ENCODE results near the gene BUD13. TPM values are rescaled to one million over a fixed set of nuclear protein-coding genes. Genes with fewer than 3 reads are reported as not detected.

The BUD13 gene
- total and polyA plus RNA-seq, 2 of the 13 experiments (the other 11 are each of a cell fraction or from before 2014, with no cell fraction given) = 13.3 to 25.9 TPM

DNA sequence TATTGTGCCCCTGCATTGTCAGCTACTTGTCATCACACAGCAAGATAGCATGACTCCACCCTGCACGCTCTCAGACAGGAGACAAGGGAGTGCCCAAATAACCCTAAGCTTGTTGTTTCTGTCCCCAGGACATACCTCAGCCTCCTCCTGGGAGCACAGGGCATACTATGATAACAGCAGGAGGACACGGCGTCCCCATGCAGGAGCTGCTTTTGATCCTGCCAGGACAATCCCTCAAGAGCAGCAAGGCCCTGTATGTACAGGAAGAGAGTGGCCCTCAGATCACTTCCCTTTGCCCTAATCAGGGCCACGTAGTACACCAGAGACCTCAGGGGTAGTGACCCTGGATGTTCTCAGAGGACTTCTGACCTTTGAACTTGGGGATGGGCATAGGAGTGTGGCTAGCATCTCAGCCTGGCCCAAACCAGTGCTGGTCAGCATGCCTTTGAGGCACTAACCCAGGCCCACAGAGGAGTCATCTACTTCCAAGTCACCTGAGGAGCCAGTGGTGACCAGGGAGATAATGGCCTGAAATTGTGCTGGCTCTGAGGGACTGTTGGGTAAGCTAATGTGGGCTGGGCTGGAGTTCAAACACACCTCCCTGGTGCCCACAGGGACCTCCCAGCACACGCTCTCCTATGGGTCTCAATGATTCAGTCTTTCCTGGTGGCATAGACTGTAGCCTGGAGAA, 41.1 kb upstream of the BUD13 start (continued):
- TF ChIP-seq ZNF674 (CRISPR knock-in tag; IDR thresholded peaks at IDR 0.05; ENCODE audit: low read depth) (no peak), ETV6 (CRISPR knock-in tag; conservative IDR thresholded peaks at IDR 0.05) (no peak), MEIS1 (CRISPR knock-in tag; IDR thresholded peaks at IDR 0.05; ENCODE audit: borderline replicate concordance) (no peak), HMG20A (CRISPR knock-in tag; IDR thresholded peaks at IDR 0.05; ENCODE audit: borderline replicate concordance) (0 out of 2 replicates have a peak, but pooled peaks have one; percentile 13), SOX6 (IDR thresholded peaks at IDR 0.05) (no peak), SOX6 (CRISPR knock-in tag; IDR thresholded peaks at IDR 0.05) (peak; percentile 45; the same call in 1 of the 2 replicates), ZFX (CRISPR knock-in tag; IDR thresholded peaks at IDR 0.05; ENCODE audit: low read depth) (peak; percentile 36; the same call in 1 of the 2 replicates), CBX1 (IDR thresholded peaks at IDR 0.05; ENCODE audit: low read depth) (no peak), ELF1 (CRISPR knock-in tag; IDR thresholded peaks at IDR 0.05) (no peak), NR3C1 (CRISPR knock-in tag; IDR thresholded peaks at IDR 0.05) (no peak), NR1H2 (CRISPR knock-in tag; IDR thresholded peaks at IDR 0.05; ENCODE audit: borderline replicate concordance, low read depth) (no peak), PITX1 (CRISPR knock-in tag; IDR thresholded peaks at IDR 0.05) (peak; percentile 56; the same call in 1 of the 2 replicates), ZNF570 (CRISPR knock-in tag; IDR thresholded peaks at IDR 0.05; ENCODE audit: borderline replicate concordance) (no peak)
- TF ChIP-seq, protein P1, sequence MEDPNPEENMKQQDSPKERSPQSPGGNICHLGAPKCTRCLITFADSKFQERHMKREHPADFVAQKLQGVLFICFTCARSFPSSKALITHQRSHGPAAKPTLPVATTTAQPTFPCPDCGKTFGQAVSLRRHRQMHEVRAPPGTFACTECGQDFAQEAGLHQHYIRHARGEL (CRISPR knock-in tag; IDR thresholded peaks at IDR 0.05) = no peak
- TF ChIP-seq, protein P2, sequence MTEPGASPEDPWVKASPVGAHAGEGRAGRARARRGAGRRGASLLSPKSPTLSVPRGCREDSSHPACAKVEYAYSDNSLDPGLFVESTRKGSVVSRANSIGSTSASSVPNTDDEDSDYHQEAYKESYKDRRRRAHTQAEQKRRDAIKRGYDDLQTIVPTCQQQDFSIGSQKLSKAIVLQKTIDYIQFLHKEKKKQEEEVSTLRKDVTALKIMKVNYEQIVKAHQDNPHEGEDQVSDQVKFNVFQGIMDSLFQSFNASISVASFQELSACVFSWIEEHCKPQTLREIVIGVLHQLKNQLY (CRISPR knock-in tag; IDR thresholded peaks at IDR 0.05) = no peak; the same call in 1 of the 2 replicates
- TF ChIP-seq, protein P3, sequence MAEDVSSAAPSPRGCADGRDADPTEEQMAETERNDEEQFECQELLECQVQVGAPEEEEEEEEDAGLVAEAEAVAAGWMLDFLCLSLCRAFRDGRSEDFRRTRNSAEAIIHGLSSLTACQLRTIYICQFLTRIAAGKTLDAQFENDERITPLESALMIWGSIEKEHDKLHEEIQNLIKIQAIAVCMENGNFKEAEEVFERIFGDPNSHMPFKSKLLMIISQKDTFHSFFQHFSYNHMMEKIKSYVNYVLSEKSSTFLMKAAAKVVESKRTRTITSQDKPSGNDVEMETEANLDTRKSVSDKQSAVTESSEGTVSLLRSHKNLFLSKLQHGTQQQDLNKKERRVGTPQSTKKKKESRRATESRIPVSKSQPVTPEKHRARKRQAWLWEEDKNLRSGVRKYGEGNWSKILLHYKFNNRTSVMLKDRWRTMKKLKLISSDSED (CRISPR knock-in tag; IDR thresholded peaks at IDR 0.05) = no peak
- TF ChIP-seq, protein P4, sequence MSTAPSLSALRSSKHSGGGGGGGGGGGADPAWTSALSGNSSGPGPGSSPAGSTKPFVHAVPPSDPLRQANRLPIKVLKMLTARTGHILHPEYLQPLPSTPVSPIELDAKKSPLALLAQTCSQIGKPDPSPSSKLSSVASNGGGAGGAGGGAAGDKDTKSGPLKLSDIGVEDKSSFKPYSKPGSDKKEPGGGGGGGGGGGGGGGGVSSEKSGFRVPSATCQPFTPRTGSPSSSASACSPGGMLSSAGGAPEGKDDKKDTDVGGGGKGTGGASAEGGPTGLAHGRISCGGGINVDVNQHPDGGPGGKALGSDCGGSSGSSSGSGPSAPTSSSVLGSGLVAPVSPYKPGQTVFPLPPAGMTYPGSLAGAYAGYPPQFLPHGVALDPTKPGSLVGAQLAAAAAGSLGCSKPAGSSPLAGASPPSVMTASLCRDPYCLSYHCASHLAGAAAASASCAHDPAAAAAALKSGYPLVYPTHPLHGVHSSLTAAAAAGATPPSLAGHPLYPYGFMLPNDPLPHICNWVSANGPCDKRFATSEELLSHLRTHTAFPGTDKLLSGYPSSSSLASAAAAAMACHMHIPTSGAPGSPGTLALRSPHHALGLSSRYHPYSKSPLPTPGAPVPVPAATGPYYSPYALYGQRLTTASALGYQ (CRISPR knock-in tag; IDR thresholded peaks at IDR 0.05) = no peak
- TF ChIP-seq, protein P5, sequence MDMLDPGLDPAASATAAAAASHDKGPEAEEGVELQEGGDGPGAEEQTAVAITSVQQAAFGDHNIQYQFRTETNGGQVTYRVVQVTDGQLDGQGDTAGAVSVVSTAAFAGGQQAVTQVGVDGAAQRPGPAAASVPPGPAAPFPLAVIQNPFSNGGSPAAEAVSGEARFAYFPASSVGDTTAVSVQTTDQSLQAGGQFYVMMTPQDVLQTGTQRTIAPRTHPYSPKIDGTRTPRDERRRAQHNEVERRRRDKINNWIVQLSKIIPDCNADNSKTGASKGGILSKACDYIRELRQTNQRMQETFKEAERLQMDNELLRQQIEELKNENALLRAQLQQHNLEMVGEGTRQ (IDR thresholded peaks at IDR 0.05; ENCODE audit: low read depth, low read length) = no peak
- TF ChIP-seq, protein P5 (CRISPR knock-in tag; IDR thresholded peaks at IDR 0.05; ENCODE audit: borderline replicate concordance) = no peak
- TF ChIP-seq, protein P6, sequence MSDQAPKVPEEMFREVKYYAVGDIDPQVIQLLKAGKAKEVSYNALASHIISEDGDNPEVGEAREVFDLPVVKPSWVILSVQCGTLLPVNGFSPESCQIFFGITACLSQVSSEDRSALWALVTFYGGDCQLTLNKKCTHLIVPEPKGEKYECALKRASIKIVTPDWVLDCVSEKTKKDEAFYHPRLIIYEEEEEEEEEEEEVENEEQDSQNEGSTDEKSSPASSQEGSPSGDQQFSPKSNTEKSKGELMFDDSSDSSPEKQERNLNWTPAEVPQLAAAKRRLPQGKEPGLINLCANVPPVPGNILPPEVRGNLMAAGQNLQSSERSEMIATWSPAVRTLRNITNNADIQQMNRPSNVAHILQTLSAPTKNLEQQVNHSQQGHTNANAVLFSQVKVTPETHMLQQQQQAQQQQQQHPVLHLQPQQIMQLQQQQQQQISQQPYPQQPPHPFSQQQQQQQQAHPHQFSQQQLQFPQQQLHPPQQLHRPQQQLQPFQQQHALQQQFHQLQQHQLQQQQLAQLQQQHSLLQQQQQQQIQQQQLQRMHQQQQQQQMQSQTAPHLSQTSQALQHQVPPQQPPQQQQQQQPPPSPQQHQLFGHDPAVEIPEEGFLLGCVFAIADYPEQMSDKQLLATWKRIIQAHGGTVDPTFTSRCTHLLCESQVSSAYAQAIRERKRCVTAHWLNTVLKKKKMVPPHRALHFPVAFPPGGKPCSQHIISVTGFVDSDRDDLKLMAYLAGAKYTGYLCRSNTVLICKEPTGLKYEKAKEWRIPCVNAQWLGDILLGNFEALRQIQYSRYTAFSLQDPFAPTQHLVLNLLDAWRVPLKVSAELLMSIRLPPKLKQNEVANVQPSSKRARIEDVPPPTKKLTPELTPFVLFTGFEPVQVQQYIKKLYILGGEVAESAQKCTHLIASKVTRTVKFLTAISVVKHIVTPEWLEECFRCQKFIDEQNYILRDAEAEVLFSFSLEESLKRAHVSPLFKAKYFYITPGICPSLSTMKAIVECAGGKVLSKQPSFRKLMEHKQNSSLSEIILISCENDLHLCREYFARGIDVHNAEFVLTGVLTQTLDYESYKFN (CRISPR knock-in tag; conservative IDR thresholded peaks at IDR 0.05) = peak; percentile 37; the same call in 1 of the 2 replicates

Measured in HepG2 (cell line).